Inflammatory macrophage treated with lipopolysaccharide for 1 hour (primary cell): ENCODE data around the gene DBF4B.

Experiments
- DNase-seq, 2 donors: peaks; one replicate each; pipeline ENCODE4 v3.0.0-alpha.2; 2020 to 2022

Gene DBF4B

DNA sequence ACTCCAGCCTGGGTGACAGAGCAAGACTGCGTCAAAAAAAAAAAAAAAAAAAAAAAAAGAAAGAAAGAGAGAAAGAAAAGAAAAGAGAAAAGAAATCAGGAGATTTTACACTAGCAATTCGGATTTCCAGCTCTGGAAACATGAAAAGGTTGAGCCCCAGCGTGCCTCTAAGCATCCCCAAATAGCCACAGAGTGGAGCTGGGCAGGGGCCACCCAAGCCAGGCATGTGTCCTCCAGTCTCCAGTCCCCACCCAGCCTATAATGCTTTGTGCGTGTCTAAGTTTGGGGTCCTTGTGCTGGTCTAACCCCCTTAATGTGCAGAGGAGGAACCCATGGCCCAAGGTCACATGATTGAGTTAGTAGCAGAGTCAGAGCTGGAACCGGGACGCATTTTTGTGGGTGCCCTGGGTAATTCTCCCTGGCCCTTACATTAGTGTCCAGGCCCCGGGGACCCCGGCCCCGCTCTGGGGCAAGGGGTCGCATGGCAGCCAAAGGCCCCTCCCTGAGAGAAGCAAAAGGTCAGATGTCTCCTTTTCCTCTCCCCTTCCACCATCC is 70.3 kb downstream of the DBF4B start:
- DNase-seq, result no peak

DNA sequence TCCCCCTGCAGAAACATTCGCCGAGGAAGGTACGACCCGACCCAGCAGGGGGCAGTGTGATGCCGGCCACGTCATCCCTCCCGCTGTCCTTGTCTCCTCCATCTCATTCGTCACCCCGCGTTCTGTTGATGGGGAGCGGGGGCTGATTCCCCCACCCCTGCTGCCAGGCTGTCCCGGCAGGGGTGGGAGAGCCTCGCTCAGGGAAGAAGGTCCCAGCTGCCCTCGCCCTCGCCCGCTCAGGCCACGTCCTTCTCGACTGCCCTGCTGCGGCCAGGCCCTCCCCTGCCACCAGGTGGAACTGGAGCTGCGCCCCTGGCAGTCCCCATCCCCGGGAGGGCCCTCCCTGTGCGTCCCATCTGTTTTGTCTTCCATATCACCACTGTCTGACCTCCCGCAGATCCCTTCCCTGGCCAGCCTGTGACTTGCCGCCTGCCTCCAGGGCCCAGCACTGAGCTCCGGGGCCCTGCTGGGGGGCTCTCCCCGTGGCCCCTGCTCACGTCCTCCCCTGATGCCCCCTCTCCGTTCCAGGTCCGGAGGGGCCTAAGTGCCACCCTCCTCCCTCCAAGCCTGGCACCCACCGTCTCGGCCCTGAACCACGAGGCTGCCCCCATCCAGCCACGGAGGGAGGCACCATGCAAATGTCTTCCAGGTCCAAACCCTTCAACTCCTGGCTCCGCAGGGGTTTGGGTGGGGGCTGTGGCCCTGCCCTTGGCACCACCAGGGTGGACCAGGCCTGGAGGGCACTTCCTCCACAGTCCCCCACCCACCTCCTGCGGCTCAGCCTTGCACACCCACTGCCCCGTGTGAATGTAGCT is 71.0 kb downstream of the DBF4B start:
- DNase-seq, result peak; percentile 43 to 90

DNA sequence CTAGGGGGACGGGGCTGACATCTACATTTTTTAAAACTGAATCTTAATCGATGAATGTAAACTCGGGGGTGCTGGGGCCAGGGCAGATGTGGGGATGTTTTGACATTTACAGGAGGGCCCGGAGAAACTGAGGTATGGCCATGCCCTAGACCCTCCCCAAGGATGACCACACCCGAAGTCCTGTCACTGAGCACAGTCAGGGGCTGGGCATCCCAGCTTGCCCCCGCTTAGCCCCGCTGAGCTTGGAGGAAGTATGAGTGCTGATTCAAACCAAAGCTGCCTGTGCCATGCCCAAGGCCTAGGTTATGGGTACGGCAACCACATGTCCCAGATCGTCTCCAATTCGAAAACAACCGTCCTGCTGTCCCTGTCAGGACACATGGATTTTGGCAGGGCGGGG is 71.7 kb downstream of the DBF4B start:
- no peak for DNase-seq

DNA sequence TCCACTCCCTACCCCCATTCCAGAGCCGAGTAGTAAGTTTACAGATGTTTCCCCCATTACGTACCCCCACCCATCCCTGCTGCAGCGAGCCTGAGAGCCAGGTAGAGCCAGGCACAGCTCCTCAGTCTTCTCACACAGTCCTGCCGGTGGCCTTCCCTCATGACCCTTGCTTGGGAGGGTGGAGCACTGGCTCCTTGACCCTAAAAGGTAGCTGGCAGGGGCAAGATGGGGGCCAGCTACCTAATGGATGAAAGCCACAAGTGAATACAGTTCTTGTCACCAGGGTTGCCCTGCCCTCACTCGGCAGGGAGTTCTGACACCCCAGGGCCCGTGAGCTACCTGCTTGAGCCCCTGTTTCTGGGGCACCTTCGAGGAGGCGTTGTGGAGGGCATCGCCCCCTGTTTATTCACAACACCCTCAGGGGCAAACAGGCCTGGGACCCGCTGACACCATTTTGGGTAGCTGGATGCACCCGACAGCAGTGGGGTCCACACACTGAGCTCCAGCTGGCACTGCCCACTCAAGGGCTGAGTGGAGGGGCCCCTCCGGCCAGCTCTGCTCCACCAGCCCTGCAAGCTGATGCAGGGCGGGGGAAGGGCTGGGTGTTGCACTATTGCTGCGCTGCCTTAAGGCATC is 72.5 kb downstream of the DBF4B start:
- no peak for DNase-seq

DNA sequence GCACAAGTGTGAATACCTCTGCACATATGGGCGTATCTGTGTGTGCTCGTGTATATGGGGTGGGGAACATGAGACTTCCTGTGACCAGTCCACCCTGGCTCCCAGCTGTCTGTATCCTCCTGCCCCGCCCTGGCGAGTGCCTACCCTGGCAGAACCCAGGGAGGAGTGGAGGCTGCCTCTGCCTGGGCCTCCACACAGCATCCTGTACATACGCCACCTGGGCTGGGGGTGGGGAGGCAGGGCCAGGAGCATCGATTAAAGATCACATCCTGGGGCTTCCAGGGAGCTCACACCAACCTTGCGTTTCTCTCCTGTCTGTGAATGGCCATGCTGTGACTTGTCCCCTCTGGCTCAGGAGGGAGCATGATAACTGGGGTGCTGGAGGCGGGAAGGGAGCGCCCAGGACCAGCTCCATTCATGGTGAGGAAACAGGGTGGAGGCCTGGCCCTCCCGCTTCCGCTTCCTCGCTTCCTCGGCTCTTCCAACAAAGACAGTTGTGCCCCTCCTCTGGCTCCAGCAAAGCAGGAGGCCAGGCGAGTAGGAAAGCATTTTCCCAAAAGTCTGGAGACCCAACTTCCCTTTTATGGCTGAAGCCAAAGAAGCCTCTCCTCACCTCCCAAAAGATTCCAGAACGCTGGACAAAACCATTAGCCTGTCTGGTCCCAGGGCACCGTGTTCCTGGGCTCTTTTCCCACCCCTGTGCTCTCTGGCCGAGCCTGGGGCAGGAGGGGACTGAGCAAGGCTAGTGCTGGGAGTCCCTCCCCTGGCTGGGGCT is 73.3 kb downstream of the DBF4B start:
- DNase-seq, result no peak

- no peak for DNase-seq
These were observed 73.9 kb downstream of the DBF4B start for GRCh38 chr17:44782326-44782850.

- no peak for DNase-seq
These were observed 77.5 kb downstream of the DBF4B start for GRCh38 chr17:44785921-44786320.

GRCh38 chr17:44786551-44787081 is 78.2 kb downstream of the DBF4B start:
- DNase-seq, result no peak

DNA sequence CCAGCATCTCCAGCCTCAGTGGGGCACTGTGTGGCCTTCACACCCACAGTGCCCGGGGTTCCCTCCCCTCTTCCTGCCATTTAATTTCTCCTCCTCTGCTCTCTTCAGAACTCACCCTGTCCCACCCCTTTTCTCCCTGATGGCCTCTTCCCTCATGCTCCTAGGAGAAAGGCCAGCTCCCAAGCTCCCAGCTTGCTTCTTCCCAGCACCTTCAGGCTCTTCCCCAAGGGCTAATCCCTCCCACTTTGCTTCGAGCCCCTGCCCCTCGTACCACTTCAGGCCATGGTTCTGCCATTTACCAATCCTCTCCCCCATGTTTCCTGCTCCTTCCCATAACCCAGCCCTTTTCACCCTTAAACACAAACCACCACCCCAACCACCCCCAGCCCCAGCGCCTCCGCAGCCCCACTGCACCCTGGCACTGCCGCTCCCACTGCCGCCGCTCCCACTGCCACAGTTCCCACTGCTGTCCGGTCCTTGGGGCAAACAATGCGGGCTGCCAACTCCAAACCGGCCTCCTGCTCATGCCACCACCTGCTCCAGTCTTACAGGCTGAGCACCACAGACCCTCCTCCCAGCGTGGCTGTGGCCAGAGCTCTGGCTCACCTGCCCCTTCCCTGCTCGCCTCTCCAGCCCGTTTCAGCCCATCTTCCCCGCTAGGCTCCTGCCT is 78.9 kb downstream of the DBF4B start:
- DNase-seq, result no peak

- DNase-seq, result no peak
These were observed 79.7 kb downstream of the DBF4B start for GRCh38 chr17:44788139-44788538.

DNA sequence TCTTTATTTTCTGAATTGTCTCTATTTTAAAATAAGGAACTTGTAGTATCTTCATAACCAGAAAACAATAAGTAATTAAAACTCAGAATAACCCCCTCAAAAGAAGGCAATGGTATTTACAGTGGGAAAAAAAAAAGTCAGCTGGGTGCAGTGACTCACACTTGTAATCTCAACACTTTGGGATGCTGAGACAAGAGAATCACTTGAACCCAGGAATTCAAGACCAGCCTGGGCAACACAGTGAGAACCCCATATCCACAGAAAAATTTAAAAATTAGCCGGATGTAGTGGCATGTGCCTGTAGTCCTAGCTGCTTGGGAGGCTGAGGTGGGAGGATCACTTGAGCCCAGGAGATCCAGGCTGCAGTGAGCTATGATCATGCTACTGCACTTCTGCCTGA is 83.8 kb downstream of the DBF4B start:
- DNase-seq, result no peak

GRCh38 chr17:44793885-44794842 is 85.7 kb downstream of the DBF4B start:
- no peak for DNase-seq

DNA sequence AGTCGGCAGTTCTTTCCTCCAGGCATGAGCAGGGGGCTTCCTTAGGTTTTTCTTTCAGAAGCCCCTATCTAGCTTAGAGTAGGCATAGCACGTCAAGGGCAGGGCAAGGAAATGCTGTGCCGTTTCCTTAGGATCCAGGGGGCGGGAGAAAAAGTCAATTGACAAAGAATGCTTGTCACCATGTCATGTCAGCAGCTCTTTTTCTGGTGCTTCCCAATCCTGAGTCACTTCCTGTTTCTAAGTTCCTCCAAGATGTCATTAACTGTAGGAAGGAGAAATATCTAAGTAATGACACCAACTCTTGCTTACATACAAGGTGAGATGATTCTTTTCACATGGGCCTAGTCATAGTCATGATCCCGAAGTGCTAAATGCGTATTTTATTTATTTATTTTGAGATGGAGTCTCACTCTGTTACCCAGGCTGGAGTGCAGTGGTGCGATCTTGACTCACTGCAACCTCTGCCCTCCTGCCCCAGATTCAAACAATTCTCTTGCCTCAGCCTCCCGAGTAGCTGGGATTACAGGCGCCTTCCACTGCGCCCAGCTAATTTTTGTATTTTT is 86.5 kb downstream of the DBF4B start:
- DNase-seq, result peak; percentile 91 to 99

- DNase-seq, result peak in 1 of 2 donors; percentile 25
These were observed 87.0 kb downstream of the DBF4B start for GRCh38 chr17:44795421-44795820.

GRCh38 chr17:44795928-44796327 is 87.5 kb downstream of the DBF4B start:
- no peak for DNase-seq

DNA sequence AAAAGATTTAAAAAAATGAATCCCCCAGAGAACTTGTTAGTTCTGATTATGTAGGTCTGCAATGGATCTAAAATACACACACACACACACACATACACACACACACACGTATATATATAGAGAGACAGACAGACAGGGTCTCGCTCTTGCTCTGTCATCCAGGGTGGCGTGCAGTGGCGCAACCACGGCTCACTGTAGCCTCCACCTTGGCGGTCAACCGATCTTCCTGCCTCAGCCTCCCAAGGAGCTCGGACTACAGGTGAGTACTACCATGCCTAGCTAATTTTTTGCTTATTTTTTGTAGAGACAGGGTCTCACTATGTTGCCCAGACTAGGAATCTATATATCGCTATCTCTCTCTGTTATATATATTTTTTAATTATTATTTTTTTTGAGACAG is 88.3 kb downstream of the DBF4B start:
- DNase-seq, result no peak

- DNase-seq, result no peak
These were observed 89.3 kb downstream of the DBF4B start for GRCh38 chr17:44797802-44798201.

DNA sequence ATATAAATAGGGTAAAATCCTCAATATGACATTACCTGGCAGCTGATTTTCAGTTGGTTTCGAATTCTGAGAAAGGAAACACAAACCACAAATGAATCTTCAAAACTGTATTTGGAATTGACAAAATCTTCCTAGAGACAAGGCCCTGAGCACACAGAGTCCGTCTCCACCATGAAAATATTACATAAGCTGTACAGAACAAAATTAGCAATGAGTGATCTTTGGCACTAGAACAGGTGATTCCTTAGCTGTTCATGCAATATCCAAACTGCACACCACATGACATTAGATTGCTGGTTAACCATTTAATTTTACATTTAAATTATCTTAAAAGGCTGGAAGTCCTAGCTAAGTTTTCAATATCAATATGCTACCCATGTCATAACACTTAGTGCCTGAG is 89.9 kb downstream of the DBF4B start:
- DNase-seq, result no peak
